ENCODE results near the gene MIOX. TPM values are rescaled to one million over a fixed set of nuclear protein-coding genes. Genes with fewer than 3 reads are reported as not detected.

Gene MIOX
- total RNA-seq, 2 donors from 2014 or later = 3.4 to 5.2 TPM

DNA sequence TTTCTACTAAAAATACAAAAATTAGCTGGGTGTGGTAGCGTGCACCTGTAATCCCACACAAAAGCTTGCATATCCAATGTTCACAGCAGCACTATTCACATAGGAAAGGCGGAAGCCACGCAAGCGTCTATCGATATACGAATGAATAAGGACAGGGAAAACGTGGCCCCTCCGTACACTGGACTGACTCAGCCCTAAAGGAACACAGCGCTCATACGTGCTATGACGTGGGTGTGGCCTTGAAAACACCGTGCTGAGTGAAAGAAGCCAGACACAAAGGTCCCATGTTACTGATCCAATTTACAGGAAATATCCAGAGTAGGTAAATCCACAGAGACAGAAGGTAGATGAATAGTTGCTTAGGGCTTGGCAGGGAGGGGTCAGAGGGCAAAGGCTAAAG lies 13.8 kb downstream of the MIOX start:
- no peak overlapping the region for H3K27ac Mint-ChIP-seq
- H3K9me3 Mint-ChIP-seq = no peaks in the 10 kb centered on the region
- no peak overlapping the region for H3K4me3 Mint-ChIP-seq
- peaks cover 6% of the 10 kb centered on the region for H3K4me1 Mint-ChIP-seq (ENCODE audit: low read depth)
- ATAC-seq (replicated peaks in 1 of 2) = no peak
- no peak for DNase-seq
- H3K36me3 Mint-ChIP-seq (ENCODE audit: insufficient read depth in 2 of 2) = no peaks in the 10 kb centered on the region
- no peaks in the 10 kb centered on the region for H3K27me3 Mint-ChIP-seq (ENCODE audit: low read depth)

DNA sequence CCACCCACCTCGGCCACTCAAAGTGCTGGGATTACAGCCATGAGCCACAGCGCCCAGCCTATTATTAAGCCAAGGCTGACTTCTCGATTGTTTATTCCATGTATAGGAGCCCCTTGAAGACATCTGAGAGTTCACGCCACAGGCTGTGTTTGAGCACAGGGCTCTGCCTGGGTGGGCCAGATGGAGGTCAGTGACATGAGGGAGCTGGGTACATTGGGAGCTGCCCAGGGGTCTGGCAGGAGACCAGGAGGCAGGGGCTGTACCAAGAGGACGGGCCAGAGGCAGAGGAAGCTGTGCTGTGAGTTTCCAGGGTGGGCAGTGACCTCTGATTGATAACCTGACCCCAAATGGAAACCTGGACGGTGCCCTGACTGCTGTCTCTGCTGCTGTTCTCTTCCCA lies 15.4 kb downstream of the MIOX start:
- no peaks in the 10 kb centered on the region for H3K36me3 Mint-ChIP-seq (ENCODE audit: insufficient read depth in 2 of 2)
- no peak overlapping the region for H3K27ac Mint-ChIP-seq
- H3K4me3 Mint-ChIP-seq = no peak overlapping the region
- H3K4me1 Mint-ChIP-seq (ENCODE audit: low read depth) = peaks cover 6% of the 10 kb centered on the region
- H3K27me3 Mint-ChIP-seq (ENCODE audit: low read depth) = no peaks in the 10 kb centered on the region
- ATAC-seq (replicated peaks in 1 of 2) (no peak), DNase-seq (no peak)
- no peaks in the 10 kb centered on the region for H3K9me3 Mint-ChIP-seq

DNA sequence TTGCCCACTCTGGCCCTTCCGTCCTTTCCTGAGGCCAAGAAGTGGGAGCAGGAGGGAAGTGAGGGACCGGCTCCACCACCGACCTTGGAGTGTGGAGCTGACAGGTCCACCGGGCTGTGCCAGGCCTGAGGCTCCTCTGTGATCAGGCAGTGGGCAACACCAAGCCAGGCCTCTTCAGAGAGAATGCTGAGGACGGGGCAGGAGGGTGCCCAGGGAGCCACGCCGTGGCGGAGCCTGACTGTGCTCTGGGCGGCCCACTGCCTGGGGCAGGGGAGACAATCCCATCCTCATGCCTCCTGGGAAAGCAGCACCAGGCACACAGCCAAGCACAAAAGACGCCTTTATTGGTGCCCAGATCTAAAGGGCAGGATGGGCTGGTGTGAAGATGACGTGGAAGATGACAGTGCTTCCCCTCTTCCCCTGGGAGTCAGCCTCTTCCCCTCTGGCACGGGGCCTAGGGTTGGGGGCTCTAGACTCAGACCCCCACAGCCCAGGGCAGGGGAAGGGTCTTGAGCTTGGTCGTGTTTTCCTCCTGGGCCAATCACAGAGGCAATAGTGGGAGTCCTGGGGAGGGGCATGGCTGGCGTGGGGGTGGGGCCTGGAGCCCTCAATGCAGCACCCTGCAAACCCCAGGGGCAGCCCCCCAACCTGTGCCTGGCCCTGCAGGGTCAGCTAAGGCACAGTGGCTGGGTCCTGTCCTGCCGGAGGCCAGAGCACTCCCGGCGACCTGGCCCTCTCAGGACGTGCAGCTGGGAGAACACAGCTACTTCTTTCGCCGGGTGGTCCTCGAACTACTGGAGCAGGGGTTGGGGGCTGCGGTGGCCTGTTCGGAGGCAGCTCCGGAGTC lies 16.2 kb downstream of the MIOX start:
- H3K36me3 Mint-ChIP-seq (ENCODE audit: insufficient read depth in 2 of 2) = peaks cover 0 to 3% of the 10 kb centered on the region in 2 donors
- no peak overlapping the region for H3K4me3 Mint-ChIP-seq
- DNase-seq (no peak), ATAC-seq (replicated peaks in 1 of 2) (no peak)
- no peak overlapping the region for H3K27ac Mint-ChIP-seq
- peaks cover 6% of the 10 kb centered on the region for H3K4me1 Mint-ChIP-seq (ENCODE audit: low read depth)
- no peaks in the 10 kb centered on the region for H3K9me3 Mint-ChIP-seq
- H3K27me3 Mint-ChIP-seq (ENCODE audit: low read depth) = no peaks in the 10 kb centered on the region

DNA sequence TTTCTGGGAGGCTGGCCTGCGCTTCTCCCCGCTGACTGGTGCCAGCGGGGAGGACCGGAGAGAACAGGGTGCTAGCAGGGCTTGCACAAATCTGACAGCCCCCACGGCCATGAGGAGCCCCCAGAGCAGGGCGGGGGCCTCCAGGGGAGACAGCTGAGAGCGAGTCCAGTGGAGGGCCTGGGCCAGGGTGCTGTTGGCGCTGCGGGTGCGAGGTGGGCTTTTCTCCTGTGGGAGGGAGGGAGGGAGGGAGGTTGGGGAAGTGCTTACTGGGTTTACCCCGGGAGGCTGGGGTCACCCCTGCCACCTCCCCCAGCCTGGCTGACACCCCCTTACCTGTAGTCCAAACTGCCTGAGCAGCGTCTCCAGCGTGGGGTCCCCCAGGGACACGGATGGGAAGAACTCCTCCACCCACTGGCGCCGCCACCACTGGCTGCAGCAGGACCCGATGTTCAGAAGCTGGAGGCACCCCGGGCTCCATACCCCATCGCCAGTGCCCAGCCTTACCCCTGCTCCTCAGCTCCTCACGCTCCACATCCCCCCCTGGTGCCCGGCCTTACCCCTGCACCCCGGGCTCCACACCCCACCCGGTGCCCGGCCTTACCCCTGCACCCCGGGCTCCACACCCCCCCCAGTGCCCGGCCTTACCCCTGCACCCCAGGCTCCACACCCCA lies 17.0 kb downstream of the MIOX start:
- DNase-seq (peak in 1 of 2 donors; percentile 53), ATAC-seq (replicated peaks in 1 of 2) (no peak)
- Mint-ChIP-seq H3K27me3 (ENCODE audit: low read depth) (no peaks in the 10 kb centered on the region), H3K9me3 (no peaks in the 10 kb centered on the region), H3K4me1 (ENCODE audit: low read depth) (peaks cover 2% of the 10 kb centered on the region), H3K4me3 (no peak overlapping the region), H3K27ac (no peak overlapping the region), H3K36me3 (ENCODE audit: insufficient read depth in 2 of 2) (peaks cover 0 to 3% of the 10 kb centered on the region in 2 donors)

DNA sequence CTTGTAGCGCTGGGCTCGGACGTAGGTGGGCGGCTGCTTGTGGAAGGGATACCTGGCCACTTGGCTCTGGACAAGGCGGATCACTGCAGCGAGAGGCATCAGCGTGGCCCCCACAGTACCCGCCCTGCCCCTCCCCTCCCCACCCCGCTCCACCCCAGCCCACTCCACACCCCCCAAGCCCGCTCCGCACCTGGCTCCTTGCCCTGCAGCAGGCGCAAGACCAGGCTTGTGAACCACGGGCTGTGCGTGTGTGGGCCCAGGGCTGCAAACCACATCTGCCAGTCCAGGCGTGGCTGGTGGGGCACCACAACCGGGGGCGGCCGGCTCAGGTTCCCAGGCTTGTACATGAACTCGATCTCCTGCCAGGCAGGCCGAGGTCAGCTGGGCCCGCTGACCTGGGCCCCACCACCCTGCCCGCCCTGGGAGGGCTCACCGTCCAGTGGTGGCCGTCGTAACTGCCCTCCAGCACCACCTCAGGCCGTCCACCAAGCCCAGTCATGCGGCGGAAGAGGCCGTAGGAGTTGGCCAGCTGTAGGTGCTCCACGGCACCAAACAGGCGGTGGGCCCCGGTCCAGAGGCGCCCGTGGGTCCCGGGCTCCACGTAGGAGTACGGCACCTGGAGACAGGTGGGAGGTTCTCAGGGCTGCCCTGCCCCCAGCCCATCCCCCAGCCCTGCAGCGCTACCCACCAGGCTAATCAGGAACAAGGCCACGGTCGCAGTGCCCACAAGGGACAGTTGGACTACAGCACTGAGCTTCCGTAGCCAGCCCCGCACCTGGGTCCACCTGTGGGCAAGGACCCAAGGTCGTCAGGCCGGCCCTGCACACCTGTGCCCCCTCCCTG lies 17.9 kb downstream of the MIOX start:
- Mint-ChIP-seq H3K4me1 (ENCODE audit: low read depth) (peaks cover 9% of the 10 kb centered on the region), H3K36me3 (ENCODE audit: insufficient read depth in 2 of 2) (peaks cover 0 to 3% of the 10 kb centered on the region in 2 donors), H3K9me3 (no peaks in the 10 kb centered on the region), H3K4me3 (no peak overlapping the region), H3K27ac (no peak overlapping the region), H3K27me3 (ENCODE audit: low read depth) (no peaks in the 10 kb centered on the region)
- DNase-seq = no peak
- no peak for ATAC-seq (replicated peaks in 1 of 2)

DNA sequence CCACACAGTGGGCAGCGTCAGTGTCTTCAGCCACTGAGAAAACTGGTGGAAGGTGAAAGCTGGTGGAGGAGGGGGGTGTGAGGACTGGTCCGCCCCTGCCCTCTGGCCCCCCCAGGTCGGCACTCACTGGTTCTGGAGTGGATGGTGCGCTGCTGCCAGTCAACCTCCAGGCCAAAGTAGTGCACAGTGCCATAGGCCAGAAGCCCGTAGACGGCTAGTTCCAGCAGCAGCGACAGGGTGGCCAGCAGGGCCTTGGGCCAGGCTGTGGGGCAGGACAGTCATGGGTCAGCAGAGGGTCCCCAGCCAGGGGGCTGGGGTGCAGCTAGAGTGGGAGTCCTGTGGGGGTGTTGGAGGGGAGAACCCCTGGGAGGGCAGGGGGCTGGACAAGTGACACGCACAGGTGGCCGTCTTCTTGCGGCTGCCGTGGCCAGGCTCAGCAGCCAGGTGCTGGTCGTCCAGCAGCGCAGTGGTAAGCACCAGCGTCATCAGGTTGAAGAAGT lies 18.7 kb downstream of the MIOX start:
- Mint-ChIP-seq H3K4me1 (ENCODE audit: low read depth) (peaks cover 17% of the 10 kb centered on the region), H3K9me3 (no peaks in the 10 kb centered on the region), H3K27me3 (ENCODE audit: low read depth) (no peaks in the 10 kb centered on the region), H3K27ac (no peak overlapping the region), H3K36me3 (ENCODE audit: insufficient read depth in 2 of 2) (peaks cover 0 to 4% of the 10 kb centered on the region in 2 donors), H3K4me3 (peak overlapping the region in 1 of 2 donors; percentile 36)
- DNase-seq (no peak), ATAC-seq (replicated peaks in 1 of 2) (no peak)

DNA sequence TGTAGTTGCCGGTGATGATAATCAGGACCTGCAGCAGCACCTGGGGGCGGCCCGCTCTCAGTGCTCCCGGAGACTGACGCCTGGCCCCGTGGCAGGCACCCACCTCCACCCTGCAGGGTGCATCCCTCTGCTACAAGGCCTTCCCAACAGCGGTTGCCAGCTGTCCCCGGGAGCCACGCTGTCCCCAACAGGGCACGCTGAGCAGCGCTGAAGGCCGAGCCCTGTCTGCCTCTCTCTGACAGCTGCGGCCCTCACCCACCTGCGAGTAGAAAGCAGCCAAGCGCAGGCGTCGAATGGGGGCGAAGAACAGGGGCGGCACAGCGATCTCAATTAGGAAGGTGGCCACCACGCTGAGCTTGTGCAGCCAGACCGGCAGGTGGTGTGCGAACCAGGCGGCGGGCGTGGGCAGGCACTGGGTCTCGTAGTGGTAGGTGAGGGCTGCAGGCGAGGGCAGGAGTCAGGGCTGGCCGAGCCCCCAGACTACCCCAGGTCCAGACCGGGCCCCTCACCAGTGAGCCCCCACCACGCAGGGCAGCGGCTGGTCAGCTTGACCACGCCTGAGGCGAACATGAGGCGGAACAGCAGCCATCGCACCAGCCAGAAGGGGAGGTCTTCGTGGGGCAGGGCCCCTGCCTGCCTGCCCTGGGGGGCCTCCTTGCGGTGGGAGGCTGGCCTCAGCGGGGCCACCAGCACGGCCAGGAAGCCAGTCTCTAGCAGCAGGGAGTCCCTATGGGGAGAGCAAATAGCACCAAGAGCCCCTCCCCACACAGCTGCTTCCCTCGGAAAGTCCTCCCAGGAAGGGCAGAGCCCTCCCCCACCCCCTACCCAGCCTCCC lies 19.3 kb downstream of the MIOX start:
- peak overlapping the region; percentile 89 to 97 for H3K4me3 Mint-ChIP-seq

DNA sequence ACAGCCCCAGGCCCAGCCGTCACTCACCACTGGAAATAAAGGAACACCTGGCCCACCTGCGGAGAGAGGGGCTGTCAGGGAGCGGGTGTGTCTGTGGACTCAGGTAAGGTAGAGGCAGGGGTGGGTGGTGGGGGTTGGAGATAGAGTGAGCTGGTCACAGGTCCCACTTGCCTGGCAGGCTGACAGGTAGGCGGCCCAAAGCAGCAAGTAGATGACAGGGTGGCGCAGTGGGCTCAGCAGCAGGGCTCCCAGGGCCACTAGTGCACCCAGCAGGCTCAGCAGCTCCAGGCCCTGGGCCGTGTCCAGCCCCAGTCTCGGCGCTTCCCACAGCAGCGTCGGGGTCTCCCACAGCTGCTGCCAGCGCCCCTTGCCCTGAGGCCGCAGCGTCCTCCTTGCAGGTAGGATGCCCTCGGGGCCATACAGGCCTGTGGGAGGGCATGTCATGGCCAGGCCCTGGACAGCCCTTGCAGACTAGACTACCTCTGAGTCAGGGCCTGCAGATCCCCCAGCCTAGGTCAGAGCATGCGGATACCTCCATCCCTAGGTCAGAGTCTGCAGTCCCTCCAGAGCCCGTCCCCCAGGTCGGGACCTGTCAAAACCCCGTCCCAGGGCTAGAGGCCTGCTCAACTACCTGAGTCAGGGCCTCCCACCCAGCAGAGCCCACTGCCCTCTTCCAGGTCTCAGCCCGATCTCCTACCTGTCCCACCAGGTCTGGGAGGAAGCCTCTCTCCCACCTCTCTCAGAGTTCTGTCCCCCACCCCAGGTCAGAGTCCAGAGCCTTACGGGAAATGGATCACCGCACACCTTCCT lies 20.2 kb downstream of the MIOX start:
- no peaks in the 10 kb centered on the region for H3K9me3 Mint-ChIP-seq
- H3K4me3 Mint-ChIP-seq = peak overlapping the region; percentile 89 to 97
- peaks cover 25% of the 10 kb centered on the region for H3K4me1 Mint-ChIP-seq (ENCODE audit: low read depth)
- H3K27ac Mint-ChIP-seq = peak overlapping the region; percentile 69
- ATAC-seq (replicated peaks in 1 of 2) (no peak), DNase-seq (no peak)
- peaks cover 0 to 7% of the 10 kb centered on the region in 2 donors for H3K36me3 Mint-ChIP-seq (ENCODE audit: insufficient read depth in 2 of 2)
- H3K27me3 Mint-ChIP-seq (ENCODE audit: low read depth) = no peaks in the 10 kb centered on the region

More for the DNA sequence above, 19.3 kb downstream of the MIOX start:
- peaks cover 22% of the 10 kb centered on the region for H3K4me1 Mint-ChIP-seq (ENCODE audit: low read depth)
- no peaks in the 10 kb centered on the region for H3K9me3 Mint-ChIP-seq
- DNase-seq (no peak), ATAC-seq (replicated peaks in 1 of 2) (no peak)
- H3K27me3 Mint-ChIP-seq (ENCODE audit: low read depth) = no peaks in the 10 kb centered on the region
- H3K27ac Mint-ChIP-seq = no peak overlapping the region
- H3K36me3 Mint-ChIP-seq (ENCODE audit: insufficient read depth in 2 of 2) = peaks cover 0 to 7% of the 10 kb centered on the region in 2 donors

DNA sequence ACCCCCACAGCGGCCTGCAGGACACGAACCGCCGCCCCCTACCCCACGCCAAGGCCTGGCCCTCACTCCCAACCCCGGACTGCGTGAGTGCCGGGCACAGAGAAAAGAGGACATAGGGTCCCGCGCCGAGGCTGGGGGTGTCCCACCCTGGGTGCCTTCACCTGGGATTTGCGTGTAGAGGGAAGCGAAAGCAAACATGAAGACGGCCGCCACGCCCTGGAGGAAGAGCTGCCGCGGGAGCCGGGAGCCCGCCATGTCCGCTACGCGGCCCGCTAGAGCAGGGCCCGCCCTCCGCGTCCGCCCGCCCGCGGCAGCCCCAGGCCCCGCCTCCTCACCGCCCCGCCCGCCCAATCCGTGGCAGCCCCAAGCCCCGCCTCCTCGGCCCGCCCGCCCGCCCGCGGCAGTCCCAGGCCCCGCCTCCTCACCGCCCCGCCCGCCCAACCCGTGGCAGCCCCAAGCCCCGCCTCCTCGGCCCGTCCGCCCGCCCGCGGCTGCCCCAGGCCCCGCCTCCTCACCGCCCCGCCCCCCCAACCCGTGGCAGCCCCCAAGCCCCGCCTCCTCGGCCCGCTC lies 20.8 kb downstream of the MIOX start, which contains the start of gene LMF2:
Gene LMF2 (minus strand): TSS at position 282 of the 570 bp plus-strand sequence. CDS start 27 bp downstream, at position 255.
- peak within 1 kb of the TSS; percentile 89 to 97 for H3K4me3 Mint-ChIP-seq
- peak; percentile 91 to 93 for DNase-seq
- H3K9me3 Mint-ChIP-seq = no peaks in the 10 kb centered on the region
- peak within 1 kb of the TSS; percentile 75 for H3K27ac Mint-ChIP-seq
- peaks cover 32% of the 10 kb centered on the region for H3K4me1 Mint-ChIP-seq (ENCODE audit: low read depth)
- H3K36me3 Mint-ChIP-seq (ENCODE audit: insufficient read depth in 2 of 2) = peaks cover 3 to 10% of the 10 kb centered on the region in 2 donors
- no peaks in the 10 kb centered on the region for H3K27me3 Mint-ChIP-seq (ENCODE audit: low read depth)
- peak; percentile 86 for ATAC-seq (replicated peaks in 1 of 2)

DNA sequence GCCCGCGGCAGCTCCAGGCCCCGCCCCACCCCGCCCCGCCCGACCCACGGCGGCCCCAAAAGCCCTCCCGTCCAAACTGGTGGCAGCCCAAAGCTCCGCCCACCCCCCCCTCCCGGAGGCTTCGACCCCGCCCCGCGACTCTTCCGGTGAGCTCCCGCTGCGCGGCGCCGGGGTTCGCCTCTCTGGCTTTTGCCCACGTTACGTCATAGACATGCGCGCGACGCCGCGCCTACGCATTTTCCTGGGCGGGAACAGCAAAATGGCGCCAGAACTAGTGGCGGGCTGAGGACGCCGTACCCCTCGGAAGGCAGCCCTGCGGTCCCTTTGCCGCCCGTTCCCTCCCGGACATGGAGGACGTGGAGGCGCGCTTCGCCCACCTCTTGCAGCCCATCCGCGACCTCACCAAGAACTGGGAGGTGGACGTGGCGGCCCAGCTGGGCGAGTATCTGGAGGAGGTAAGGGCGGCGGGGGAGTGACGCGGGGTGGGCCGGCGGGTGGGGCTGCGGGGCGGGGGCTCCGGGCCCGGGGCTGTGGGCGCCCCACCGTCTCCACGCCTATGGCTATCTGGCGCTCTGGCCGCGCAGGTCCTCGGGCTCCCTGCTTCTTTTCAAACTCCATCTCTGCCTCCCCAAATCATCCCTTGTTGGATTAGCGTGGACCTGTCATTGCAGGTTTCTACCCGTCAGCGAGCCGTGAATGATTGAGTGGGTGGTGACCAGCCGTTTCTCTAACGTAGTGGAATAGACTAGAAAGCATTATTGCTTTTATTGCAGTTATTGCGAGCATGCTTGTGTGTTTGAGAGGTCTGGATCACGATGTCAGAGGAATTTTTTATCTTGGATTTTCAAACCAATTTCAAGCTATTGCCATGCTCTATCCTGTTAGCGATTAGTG lies 21.6 kb downstream of the MIOX start, which contains the start of gene NCAPH2:
Gene NCAPH2 (plus strand): TSS at position 234 of the 894 bp plus-strand sequence. CDS start 114 bp downstream, at position 348.
- Mint-ChIP-seq H3K36me3 (ENCODE audit: insufficient read depth in 2 of 2) (peaks cover 3 to 13% of the 10 kb centered on the region in 2 donors), H3K27me3 (ENCODE audit: low read depth) (no peaks in the 10 kb centered on the region), H3K9me3 (no peaks in the 10 kb centered on the region), H3K4me1 (ENCODE audit: low read depth) (peaks cover 38% of the 10 kb centered on the region), H3K4me3 (peak within 1 kb of the TSS; percentile 89 to 97), H3K27ac (peak within 1 kb of the TSS; percentile 75)
- ATAC-seq (replicated peaks in 1 of 2) = peak; percentile 76
- DNase-seq = peak; percentile 98
